PC-9 (cell line): ENCODE data around the gene SIPA1L3. TPM values are rescaled to one million over a fixed set of nuclear protein-coding genes. Genes with fewer than 3 reads are reported as not detected.

Experiments used
- BruUV-seq: library from RNA; stranded (reverse); fragments of 400-500 nt; replicated peaks from 2 replicates; lab custom pipeline; 2021; lab: Mats Ljungman, UMichigan
- CTCF ChIA-PET: fragments of 300-600 bp; sonication (Branson Sonifier 250); formaldehyde crosslinking; loops from one replicate; lab custom pipeline; 2022; ENCODE audit warnings: antibody characterized with exemption; lab: Charles Lee
- POLR2A ChIA-PET: fragments of 300-600 bp; sonication (Branson Sonifier 250); formaldehyde crosslinking; loops from one replicate; lab custom pipeline; 2022; ENCODE audit warnings: antibody characterized with exemption; ENCODE audit not compliant: unreplicated experiment; lab: Charles Lee
- DNase-seq, 2 experiments: peaks; one replicate each; pipeline versions ENCODE4 v3.0.0 to v3.0.0-alpha.2; 2015 to 2022; ENCODE audit warnings: mixed read lengths in 1 of 2
- H2AFZ ChIP-seq: fragments of 200-600 bp; sonication (generic); 2 replicates; pipeline ENCODE4 v1.8.1; 2017; ENCODE audit warnings: antibody characterized with exemption
- H3F3A ChIP-seq: fragments of 200-600 bp; sonication (generic); 2 replicates; pipeline ENCODE4 v1.8.1; 2017; ENCODE audit warnings: antibody characterized with exemption, mild to moderate bottlenecking, low read depth; ENCODE audit not compliant: insufficient read depth
- H3K27ac ChIP-seq: fragments of 200-600 bp; sonication (generic); 2 replicates; pipeline ENCODE4 v1.6.1; 2016; ENCODE audit warnings: mixed run types
- H3K27me3 ChIP-seq: fragments of 200-600 bp; sonication (generic); 2 replicates; pipeline ENCODE4 v1.6.1; 2016; ENCODE audit warnings: low read depth, mixed run types; ENCODE audit not compliant: insufficient read depth
- H3K36me3 ChIP-seq: fragments of 200-600 bp; sonication (generic); 2 replicates; pipeline ENCODE4 v1.6.1; 2016; ENCODE audit warnings: low read depth, mixed run types
- H3K4me1 ChIP-seq: fragments of 200-600 bp; sonication (generic); replicated peaks from 2 replicates; pipeline ENCODE4 v1.6.1; 2016; ENCODE audit warnings: mixed run types; ENCODE audit not compliant: insufficient read depth
- H3K4me2 ChIP-seq: fragments of 200-600 bp; sonication (generic); 2 replicates; pipeline ENCODE4 v1.6.1; 2017; ENCODE audit warnings: mixed run types
- H3K4me3 ChIP-seq: fragments of 200-600 bp; sonication (generic); 2 replicates; pipeline ENCODE4 v1.6.1; 2016; ENCODE audit warnings: mixed run types
- H3K79me2 ChIP-seq: fragments of 200-600 bp; sonication (generic); 2 replicates; pipeline ENCODE4 v1.6.1; 2017; ENCODE audit warnings: low read depth, mixed run types
- H3K9me2 ChIP-seq: fragments of 200-600 bp; sonication (generic); 2 replicates; pipeline ENCODE4 v1.8.1; 2017; ENCODE audit warnings: mild to moderate bottlenecking; ENCODE audit not compliant: insufficient read depth
- H3K9me3 ChIP-seq: fragments of 200-600 bp; sonication (generic); 2 replicates; pipeline ENCODE4 v1.8.1; 2016; ENCODE audit warnings: low read depth; ENCODE audit not compliant: insufficient read depth
- H4K20me1 ChIP-seq: fragments of 200-600 bp; sonication (generic); 2 replicates; pipeline ENCODE4 v1.8.1; 2017; ENCODE audit not compliant: insufficient read depth
- EZH2 ChIP-seq: fragments of 200-600 bp; sonication (generic); IDR thresholded peaks from 2 replicates; pipeline ENCODE4 v1.8.0; 2017; ENCODE audit warnings: antibody characterized with exemption, low read depth
- intact Hi-C: fragments of 100-400 bp; cut with micrococcal nuclease; formaldehyde crosslinking; loops from one replicate; pipeline ENCODE4 v1.10.0; 2022; ENCODE audit not compliant: unreplicated experiment
- total RNA-seq: library from RNA; stranded (reverse); gene quantifications from 2 replicates; pipeline ENCODE4 v1.2.3, GENCODE V29; 2021
- TF ChIP-seq, protein P1 (sequence below): fragments of 200-600 bp; sonication (generic); conservative IDR thresholded peaks from 2 replicates; pipeline ENCODE4 v1.6.1; 2017; ENCODE audit warnings: mixed run types, antibody characterized with exemption, mild to moderate bottlenecking, moderate library complexity

Gene SIPA1L3
- total RNA-seq, 1 experiment from 2014 or later: 55.2 TPM

DNA sequence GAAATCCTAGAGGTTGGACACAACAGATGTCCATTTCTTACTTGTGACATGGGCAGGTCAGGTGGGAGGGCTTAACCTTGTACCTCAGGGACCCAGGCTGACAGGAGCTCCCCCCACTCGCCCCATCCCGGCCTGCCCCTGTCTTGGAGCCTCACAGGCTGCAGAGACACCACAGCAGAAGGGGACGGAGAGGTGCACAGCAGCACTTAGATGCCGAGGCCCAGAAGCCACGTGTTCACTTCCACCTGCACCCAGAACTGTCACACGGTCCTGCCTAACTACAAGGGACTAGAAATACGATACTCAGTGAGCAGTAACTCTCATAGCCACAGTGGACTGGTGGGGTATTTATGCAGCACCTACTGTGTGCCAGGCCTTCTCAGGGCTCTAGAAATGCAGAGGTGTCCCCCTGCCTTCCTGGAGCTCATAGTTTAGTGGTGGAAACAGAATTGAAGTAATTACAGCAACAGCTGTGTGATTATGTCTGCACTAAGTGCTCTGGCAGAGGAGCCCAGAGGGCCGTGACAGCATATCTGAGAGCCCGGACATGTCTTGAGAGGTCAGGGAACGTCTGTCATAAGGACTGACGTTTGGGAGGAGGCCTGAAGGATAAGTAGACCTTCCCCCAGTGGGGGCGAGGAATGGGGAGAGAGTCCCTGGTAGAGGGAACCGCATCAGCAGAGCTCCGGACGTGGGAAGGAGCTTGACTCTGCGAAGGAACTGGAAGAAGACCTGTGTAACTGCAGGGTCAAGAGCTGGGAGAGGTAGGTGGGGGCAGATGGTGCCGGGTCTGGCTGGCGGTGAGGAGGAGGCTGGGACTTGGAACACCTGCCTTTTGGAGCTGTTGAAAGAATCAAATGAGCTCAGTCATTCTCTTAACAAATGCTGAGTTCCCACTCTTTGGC, 130.0 kb downstream of the SIPA1L3 start:
- Histone ChIP-seq H3K4me3 (no peak overlapping the region), H3K27me3 (no peaks in the 10 kb centered on the region), H3K79me2 (no peaks in the 10 kb centered on the region), H3K9me2 (no peaks in the 10 kb centered on the region), H3K4me2 (no peak overlapping the region), H3K4me1 (no peaks in the 10 kb centered on the region), H2AFZ (no peak overlapping the region), H3K27ac (no peak overlapping the region), H3F3A (no peaks in the 10 kb centered on the region), H3K36me3 (no peaks in the 10 kb centered on the region), H3K9me3 (no peaks in the 10 kb centered on the region; the same call in 1 of the 2 replicates), H4K20me1 (no peaks in the 10 kb centered on the region)
- ChIA-PET CTCF (no interaction called here), POLR2A (interaction anchor here (0.6 kb wide), 1 partner anchor 688 kb away, joined by 4 read pairs; no protein-coding TSS in a partner anchor)
- BruUV-seq: no TSS peak
- TF ChIP-seq EZH2: no peak
- TF ChIP-seq, protein P1, sequence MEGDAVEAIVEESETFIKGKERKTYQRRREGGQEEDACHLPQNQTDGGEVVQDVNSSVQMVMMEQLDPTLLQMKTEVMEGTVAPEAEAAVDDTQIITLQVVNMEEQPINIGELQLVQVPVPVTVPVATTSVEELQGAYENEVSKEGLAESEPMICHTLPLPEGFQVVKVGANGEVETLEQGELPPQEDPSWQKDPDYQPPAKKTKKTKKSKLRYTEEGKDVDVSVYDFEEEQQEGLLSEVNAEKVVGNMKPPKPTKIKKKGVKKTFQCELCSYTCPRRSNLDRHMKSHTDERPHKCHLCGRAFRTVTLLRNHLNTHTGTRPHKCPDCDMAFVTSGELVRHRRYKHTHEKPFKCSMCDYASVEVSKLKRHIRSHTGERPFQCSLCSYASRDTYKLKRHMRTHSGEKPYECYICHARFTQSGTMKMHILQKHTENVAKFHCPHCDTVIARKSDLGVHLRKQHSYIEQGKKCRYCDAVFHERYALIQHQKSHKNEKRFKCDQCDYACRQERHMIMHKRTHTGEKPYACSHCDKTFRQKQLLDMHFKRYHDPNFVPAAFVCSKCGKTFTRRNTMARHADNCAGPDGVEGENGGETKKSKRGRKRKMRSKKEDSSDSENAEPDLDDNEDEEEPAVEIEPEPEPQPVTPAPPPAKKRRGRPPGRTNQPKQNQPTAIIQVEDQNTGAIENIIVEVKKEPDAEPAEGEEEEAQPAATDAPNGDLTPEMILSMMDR: no peak
- intact Hi-C loops: no loop called here
- no peak for DNase-seq

DNA sequence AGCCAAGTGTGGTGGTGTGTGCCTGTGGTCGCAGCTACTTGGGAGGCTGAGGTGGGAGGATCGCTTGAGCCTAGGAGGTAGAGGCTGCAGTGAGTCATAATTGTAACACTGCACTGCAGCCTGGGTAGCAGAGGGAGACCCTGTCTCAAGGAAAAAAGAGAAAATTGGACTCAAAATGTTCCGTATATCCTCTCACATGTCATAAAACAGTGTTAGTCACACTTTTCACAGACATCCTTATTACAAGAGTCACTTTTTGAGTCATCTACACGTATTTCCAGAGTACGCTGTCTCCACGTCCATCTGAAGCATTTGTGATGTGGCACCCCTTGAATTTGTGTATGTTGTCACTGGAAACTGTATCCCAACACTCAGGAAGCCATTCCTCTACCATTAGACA, 133.0 kb downstream of the SIPA1L3 start:
- no peak for DNase-seq
- CTCF ChIA-PET: no interaction called here
- no TSS peak for BruUV-seq
- H3F3A ChIP-seq: no peaks in the 10 kb centered on the region
- H4K20me1 ChIP-seq: no peaks in the 10 kb centered on the region
- peaks cover 4% of the 10 kb centered on the region; the same call in 1 of the 2 replicates for H3K79me2 ChIP-seq
- H3K4me3 ChIP-seq: no peak overlapping the region
- no peaks in the 10 kb centered on the region; the same call in 1 of the 2 replicates for H3K9me3 ChIP-seq
- no peak overlapping the region for H2AFZ ChIP-seq
- no peaks in the 10 kb centered on the region for H3K4me1 ChIP-seq
- POLR2A ChIA-PET: no interaction called here
- TF ChIP-seq EZH2: no peak
- TF ChIP-seq, protein P1: no peak
- H3K9me2 ChIP-seq: no peaks in the 10 kb centered on the region
- H3K4me2 ChIP-seq: no peak overlapping the region
- H3K36me3 ChIP-seq: no peaks in the 10 kb centered on the region
- no peak overlapping the region for H3K27ac ChIP-seq
- intact Hi-C loops: no loop called here
- H3K27me3 ChIP-seq: no peaks in the 10 kb centered on the region

DNA sequence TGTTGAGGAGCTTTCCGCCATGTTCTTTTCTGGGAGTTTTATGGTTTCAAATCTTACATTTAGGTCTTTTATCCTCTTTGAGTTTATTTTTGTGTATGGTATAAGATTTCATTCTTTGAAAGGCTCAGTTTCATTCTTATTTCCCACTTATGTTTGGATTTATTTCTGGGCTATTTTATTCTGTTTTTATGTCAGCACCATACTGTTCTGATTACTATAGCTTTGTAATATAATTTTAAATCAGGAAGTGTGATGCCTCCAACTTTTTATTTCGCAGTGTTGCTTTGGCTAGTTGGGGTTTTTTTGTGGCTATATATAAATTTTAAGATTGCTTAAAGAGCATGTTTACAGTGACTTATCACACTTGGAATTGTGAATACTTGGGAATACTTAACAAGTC, 135.1 kb downstream of the SIPA1L3 start:
- Histone ChIP-seq H3K9me2 (no peaks in the 10 kb centered on the region), H2AFZ (no peak overlapping the region), H3K4me3 (no peak overlapping the region), H3K4me2 (no peak overlapping the region), H3K27ac (no peak overlapping the region), H3K4me1 (no peaks in the 10 kb centered on the region), H4K20me1 (no peaks in the 10 kb centered on the region), H3F3A (no peaks in the 10 kb centered on the region), H3K36me3 (no peaks in the 10 kb centered on the region), H3K79me2 (peaks cover 4% of the 10 kb centered on the region; the same call in 1 of the 2 replicates), H3K9me3 (no peaks in the 10 kb centered on the region; the same call in 1 of the 2 replicates), H3K27me3 (no peaks in the 10 kb centered on the region)
- TF ChIP-seq, protein P1: no peak
- TF ChIP-seq EZH2: no peak
- DNase-seq: no peak
- intact Hi-C loops: no loop called here
- BruUV-seq: no TSS peak
- CTCF ChIA-PET: interaction anchor here (0.6 kb wide), 1 partner anchor 80 kb away, joined by 5 read pairs; no protein-coding TSS in a partner anchor
- POLR2A ChIA-PET: no interaction called here
